IPS DF 19.7 (cell line): ENCODE results near the gene CDC42EP4.
"Not testable (repeated sequence)": the region's sequence is repeated elsewhere in the genome, so short reads cannot be mapped to it uniquely, and the experiment has no call there.

Experiments used
- DNase-seq: peaks from one replicate; pipeline ENCODE4 v3.0.0-alpha.2; 2013; ENCODE audit warnings: low read depth, low spot score

CDC42EP4 gene

DNA sequence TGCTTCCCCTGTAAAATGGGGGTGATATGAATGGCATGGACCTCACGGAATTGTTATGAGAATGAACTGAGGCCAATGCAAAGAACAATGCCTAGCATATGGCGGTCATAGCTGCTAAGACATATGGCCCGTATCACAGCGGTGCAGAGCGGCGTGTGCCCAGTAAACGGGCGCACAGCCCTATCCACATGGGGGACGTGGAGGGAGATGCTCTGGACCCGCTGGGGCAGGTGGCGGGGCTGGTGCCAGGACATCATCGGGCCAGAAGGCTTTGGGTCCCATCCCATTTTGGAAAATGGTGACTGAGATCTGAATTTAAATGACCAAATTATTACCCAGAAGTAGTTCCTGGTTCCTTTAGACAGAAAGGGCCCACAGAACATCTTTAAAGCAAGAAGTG lies 31.6 kb downstream of the CDC42EP4 start:
- no peak for DNase-seq

DNA sequence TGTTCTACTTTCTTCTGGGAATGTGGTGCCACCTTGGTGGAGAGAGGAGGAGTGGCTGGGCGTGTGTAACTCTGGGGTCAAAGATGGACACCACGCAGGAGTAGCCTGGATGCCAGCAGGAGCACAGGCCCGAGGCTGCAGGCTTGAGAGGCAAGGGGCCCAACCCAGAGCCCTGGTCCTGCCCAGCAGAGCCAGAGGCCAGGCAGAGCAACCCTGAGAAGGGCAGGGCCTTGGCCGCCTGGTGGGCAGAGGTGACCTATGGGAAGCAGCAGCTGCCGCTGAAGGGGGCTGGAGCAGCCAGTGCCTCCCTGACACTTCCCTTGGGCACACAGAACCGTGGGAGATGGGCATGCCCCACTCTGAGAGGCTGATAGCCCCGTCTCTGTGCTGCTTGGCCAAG lies 32.1 kb downstream of the CDC42EP4 start:
- no peak for DNase-seq

DNA sequence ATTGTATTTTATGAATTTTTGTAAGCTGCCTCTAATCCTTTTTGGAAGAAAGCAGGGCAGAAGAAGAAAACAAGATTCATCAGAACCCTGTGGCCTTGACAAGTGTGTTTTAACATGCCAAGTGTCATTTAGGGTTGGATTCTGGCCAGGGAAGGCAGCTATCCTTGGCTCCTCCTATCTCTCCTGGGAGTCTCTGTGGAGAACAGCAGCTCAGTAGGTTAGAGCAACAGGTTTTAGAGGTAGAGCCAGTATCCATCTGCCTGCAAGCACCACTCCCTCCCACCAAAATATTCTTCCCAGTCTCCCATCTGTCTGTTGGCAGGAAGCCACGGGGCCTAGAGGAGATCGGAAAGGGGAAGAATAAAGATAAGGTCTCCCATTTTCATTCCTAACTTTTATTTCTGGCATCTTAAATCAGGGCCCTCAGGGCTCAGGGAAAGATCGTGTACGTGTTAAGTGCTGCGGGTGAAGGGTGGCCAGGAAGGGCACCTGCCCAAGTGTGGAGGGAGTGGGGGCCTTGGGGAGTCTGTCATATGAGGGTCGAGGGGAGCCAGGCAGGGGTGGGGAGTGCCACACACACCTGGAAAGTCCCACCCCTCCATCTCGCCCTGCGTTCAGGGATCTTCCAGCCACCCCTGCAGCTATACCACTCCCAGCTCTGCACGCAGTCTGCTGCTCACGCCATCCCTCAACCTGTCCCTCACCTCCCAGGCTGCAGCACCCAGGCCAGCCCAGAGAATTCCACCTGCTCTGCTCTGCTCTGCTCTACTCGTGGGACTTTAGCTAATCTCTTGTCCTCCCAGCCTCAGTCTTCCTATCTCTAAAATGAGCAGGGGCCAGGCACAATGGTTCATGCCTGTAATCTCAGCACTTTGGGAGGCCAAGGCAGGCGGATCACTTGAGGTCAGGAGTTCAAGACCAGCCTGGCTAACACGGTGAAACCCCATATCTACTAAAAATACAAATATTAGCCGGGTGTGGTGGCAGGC lies 33.0 kb downstream of the CDC42EP4 start:
- no peak for DNase-seq

DNA sequence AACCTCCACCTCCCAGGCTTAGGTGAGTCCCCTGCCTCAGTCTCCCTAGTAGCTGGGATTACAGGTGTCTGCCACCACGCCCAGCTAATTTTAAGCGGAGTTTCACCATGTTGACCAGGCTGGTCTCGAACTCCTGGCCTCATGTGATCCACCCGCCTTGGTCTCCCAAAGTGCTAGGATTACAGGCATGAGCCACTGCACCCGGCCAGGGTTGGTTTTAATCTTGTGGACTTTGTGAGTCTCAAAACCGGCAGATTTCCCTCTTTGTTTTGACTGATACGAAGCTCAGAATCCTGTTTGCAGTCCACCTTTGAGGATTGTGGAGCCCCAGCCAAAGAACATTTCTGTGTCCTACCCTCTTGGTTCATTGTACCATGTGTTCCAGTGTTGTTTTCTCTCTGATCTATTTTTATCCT lies 33.7 kb downstream of the CDC42EP4 start:
- no peak for DNase-seq

DNA sequence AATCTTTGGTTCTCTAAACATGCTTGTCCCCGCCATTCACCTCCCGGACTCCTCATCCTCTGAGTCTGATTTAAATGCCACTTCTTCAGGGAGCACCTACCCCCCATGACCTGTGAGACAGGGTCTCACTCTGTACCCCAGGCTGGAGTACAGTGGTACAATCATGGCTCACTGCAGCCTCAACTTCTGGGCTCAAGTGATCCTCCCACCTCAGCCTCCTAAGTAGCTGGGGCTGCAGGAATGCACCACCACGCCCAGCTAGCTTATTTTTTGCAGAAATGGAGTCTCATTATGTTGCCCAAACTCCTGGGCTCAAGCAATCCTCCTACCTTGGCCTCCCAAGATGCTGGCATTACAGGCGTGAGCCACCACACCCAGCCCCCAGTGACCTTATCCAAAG lies 37.3 kb downstream of the CDC42EP4 start:
- no peak for DNase-seq

DNA sequence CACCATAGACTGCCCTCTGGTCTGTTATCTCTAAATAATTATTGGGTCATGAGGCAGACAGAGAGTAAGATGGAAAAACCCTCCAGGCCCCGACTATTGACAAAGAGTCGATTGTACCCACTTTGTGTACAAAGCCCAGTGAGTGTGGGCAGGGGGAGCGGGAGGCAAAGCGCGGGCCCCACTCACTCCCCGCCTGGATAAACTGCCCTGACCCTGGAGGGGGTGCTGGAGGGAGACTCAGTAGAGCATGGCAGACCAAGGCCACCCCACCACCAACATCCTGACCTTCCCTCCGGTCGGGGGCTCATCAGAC lies 38.9 kb downstream of the CDC42EP4 start:
- no peak for DNase-seq

DNA sequence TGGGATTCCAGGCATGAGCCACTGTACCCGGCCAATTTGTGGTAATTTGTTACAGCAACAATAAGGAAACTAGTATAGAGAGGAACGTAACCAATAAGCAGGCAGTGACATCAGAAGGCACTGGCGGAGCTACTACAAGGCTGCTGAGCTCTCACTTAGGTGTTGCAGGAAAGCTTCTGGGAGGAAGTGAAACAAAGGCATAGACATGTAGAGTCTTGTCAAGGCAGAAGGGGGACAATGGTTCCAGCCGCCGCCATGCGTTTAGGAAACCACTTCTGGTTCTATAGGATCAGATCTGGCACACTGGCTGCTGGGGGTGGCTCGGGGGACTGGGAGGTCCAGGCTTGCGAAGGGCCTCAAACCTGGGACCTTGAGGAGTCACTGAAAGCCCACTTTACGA lies 40.7 kb downstream of the CDC42EP4 start:
- DNase-seq = no peak

DNA sequence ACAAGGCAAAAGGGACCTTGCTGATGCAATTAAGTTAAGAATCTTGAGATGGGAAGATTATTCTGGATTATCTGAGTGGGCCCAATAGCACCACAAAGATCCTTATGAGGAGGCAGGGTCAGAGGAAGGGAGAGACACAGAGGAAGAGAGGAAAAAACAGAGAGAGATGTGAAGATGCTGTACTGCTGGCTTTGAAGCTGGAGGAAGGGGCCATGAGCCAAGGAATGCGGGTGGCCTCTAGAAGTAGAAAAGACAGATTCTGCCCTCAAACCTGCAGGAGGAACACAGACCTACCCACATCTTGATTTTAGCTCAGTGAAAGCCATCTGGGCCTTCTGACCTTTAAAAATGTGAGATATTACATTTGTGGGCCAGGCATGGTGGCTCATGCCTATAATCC lies 42.0 kb downstream of the CDC42EP4 start:
- no peak for DNase-seq

DNA sequence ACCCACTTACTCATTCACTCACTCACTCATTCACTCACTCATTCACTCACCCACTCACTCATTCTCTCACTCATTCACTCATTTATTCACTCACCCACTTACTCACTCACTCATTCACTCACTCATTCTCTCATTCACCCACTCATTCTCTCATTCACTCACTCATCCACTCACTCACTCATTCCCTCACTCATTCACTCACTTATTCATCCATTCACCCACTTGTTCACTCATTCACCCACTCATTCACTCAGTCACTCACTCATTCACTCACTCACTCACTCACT lies 42.5 kb downstream of the CDC42EP4 start:
- DNase-seq = no peak

DNA sequence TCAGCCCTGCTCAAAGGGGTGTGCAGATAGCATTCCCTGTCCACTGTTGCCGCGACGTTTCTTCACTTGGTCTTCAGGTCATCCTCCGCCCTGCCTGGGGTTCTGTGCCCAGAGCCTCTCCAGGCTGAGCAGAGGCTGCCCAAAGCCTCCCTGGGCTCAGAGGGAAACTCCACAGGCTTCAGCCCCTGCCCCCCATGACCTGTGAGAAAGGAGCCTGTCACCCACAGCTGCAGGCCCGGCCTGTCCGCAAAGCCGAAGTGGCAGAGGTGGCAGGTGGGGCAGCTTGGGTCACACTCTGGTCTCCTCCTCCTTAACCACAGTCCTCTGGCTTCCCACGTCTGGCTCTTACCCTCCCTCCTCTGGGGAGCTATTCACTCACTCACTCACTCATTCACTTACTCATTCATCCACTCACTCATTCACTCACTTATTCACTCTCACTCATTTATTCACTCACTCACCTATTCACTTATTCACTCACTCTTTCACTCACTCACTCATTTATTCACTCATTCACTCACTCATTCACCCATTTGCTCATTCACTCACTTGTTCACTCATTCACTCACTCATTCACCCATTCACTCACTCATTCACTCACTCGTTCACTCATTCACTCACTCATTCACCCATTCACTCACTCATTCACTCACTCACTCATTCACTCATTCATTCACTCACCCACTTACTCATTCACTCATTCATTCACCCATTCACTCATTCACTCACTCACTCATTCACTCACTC lies 43.0 kb downstream of the CDC42EP4 start:
- no peak for DNase-seq

DNA sequence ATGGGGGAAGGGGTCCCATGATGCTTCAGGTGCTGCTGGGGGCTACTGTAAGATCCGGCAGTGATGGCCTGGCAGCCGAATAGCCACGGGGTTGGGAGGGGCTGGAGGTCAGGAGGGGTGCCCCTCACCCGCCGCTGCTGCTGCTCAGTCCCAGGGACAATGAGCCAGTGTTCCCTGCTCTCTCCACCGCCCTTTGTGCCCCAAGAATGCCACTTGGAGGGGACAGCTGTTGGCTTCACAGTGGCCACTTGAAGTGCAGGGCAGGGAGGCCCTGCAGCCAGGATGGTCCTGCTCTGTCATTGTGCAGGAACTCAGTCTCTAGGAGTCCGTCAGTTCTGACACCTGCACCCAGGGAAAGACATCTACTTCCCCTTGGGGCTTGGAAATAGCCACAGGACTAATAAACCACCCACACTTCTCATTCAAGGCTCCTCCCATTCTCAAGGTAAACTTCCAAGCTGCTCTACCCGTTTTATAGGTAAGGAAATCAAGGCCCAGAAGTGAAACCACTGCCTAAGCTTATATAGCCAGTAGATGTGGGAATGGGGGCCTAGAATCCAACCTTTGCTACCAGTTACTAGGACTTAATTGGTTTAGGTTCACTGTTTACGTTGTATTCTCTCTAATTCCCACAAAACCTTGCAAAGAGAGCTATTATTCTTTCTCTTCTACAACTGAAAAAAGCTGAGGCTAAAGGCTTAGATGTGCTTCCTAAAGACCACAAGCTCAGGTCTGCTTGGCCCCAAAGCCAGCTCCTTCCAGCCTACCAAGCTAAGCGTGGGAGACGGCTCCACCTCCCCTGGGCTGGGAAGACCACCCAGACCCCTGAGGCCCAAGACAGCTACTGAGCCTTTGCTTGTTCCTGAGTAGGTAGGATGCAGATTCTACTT lies 43.9 kb downstream of the CDC42EP4 start:
- DNase-seq = no peak

DNA sequence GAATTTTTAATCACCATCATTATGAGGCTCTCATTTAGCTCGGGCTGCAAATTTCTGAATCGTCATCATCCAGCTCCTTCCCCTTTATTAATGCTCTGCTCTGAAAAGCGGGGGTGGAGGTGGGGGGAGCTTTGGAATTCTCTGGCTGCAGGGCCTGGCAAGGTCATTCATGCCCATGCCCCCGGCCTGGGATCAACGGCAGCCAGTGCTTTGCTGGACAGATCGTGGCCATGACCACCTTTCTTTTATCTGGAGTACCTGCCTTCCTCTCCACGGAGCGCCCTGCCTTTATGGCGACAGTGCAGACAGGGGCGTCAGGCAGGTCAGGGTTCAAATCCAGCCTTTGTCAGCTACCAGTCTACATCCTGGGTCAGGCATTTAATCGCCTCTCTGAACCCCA lies 45.0 kb downstream of the CDC42EP4 start:
- no peak for DNase-seq

DNA sequence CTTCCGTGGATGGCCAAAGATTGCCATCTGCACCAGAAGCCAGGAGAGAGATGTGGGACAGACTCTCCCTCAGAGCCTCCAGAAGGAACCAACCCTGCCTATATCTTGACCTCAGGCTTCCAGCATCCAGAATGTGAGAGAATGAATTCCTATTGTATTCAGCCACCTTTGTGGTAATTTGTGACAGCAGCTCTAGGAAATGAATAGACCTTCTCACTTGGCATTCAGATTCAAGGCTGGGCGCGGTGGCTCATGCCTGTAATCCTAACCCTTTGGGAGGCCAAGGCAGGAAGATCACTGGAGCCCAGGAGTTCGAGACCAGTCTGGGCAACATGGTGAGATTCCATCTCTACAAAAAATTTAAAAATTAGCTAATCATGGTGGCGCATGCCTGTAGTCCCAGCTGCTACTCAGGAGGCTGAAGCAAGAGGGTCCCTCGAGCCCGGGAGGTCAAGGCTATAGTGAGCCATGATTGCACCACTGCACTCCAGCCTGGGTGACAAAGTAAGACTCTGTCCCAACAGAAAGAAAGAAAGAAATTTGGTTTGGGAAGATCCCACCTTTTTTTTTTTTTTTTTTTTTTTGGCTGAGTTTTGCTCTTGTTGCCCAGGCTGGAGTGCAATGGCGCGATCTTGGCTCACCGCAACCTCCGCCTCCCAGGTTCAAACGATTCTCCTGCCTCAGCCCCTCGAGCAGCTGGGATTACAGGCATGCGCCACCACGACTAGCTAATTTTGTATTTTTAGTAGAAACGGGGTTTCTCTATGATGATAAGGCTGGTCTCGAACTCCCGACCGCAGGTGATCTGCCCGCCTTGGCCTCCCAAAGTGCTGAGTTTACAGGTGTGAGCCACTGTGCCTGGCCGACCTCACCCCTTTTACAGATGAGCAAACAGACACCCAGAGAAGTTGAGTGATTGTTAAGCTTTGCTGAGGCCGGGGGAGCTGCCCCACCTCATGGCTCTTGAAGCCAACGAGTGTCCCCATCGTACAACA lies 45.9 kb downstream of the CDC42EP4 start:
- no peak for DNase-seq

DNA sequence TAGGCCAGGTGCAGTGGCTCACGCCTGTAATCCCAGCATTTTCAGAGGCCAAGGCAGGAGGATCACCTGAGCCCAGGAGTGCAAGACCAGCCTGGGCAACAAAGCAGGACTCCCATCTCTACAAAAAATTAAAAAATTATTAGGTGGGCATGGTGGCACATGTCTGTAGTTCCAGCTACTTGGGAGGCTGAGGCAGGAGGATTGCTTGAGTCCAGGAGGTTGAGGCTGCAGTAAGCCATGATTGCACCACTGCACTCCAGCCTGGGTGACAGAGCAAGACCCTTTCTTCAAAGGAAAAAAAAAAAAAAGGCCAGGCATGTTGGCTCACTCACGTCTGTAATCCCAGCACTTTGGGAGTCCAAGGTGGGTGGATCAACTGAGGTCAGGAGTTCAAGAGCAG lies 47.4 kb downstream of the CDC42EP4 start:
- DNase-seq = not testable (repeated sequence)

DNA sequence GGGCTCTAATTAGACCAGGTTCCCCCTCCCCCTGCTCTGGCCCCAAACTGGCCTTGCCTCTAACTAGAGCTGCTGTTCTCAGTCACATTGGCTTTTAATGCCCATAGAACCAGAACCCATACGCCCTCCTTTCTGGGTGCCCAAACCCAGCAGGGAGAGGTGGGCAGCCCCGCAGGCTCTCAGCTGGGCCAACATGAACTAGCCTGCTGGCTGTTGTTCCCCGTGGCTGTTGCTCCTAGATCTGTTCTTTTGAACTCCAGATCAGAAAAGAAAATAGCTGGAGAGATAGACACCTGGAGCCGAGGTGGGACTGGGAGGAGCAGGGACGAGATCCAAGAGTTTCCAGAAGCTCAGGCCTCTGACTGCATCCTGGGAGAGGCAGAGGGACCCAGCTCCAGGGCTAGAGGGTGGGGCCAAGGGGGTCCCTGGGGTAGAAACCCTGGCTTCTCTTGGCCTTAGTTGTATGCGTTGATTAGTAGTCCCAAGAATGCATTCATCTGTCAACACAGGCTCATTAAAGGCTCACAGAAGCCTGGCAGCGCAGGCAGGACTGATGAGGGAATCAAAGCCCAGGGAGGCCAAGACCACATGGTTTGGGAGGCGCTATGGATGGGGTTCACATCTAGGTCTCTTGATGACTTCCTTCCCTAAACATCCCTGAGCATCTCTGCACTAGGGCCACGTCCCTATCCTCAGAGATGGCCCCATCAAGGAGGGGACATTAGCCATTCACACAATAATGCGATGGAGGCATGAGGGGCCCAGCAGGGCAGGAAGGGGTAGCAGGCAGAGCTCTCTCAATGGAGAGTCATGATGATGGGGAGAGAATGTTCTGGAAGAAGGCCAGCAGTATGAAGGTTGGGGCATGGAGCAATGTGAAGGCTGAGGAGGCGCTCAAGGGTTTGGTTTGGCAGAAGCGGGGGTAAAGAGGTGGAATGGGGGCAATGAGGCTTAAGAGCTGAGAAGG lies 48.8 kb downstream of the CDC42EP4 start:
- DNase-seq = no peak

DNA sequence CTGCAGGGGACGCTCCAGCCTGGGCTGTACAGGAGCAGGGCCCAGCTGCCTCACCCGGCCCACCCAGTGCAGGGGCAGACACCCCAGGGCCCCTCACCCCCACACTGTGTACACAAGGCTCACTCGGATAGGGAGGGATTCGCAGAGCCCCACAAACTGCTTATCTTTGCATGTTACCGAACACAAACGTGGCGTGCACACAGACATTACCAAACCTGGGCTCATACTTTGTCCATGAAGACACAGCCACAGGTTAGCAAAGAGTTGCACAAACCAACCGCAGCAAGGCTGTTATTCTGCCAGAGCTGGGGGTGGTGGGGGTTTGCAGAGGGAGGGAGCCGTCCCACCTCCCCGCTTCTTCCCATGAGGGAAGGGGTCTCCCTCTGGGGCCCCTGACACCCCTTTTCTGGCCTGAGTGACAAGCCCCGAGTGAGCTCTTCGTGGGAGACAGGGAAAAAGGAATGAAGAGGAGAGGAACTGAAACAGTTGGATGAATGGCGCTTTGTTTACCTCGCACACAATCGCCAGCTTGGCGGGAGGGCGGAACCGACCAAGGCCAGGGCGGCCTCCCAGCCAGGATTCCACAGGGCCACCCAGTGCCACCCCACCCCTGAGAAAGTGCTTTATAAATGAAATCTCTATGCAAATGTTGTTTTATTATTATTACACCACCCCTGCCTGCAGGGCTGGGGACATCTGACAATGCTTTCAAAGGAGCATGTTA lies 49.7 kb downstream of the CDC42EP4 start:
- DNase-seq = no peak

DNA sequence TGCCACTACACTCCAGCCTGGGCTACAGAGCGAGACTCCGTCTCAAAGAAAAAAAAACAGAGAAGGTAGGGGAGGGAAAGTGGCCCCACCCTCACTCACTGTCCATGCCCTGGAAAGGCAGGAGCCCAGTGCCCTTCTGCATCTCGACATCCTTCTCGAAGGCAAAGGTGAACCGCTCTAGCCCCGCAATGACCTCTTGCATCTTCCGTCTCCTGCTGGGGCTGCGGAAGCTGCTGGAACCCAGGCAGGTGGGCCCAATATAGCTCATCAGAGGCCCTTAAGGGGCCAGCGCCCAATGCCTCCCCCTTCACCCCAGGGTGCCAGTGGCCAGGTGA lies 50.2 kb downstream of the CDC42EP4 start, which contains the start of gene CPSF4L:
TSS of gene CPSF4L (minus strand) at position 264 of the 335 bp plus-strand sequence. CDS start at position 202, 62 bp downstream.
- DNase-seq = no peak

DNA sequence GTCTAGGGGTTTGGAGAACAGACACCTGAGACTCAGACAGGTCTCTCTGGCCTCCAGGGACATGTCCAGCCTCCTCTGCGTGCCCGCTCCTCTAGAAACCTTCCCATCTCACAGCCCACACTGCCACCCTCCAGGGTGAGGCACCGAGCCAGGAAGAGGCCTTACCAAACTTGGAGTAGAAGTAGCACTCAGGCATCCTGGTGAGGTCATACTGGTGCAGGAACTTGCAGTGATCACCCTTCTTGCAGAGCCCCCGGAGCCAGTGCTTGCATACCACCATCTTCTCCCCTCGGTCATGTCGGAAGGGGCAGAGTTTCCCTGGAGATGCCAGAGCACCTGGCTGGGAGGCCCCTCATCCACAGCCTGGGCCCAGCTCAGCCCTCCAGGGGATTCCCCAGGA lies 54.3 kb downstream of the CDC42EP4 start:
- no peak for DNase-seq

DNA sequence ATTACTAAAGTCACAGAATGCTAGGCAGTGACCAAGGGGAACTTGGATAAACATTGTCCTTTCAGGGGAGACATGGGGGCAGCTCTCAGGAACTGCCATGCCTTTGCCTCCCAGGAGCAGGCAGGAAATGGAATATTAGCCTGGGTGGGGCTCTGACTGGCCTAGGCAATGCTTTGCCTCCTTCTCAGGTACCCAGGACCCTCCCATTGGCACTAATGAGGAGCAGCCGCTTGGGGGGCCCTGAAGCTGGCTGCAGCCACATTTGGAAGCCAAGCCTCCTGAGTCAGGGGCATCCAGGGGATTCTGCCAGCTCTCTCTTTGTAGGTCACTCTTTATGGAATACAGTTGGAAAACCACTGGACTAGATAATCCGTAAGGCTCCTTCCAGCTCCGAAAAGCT lies 55.6 kb downstream of the CDC42EP4 start:
- DNase-seq = no peak
